ENCODE data around the gene SND1.

SND1 gene

DNA sequence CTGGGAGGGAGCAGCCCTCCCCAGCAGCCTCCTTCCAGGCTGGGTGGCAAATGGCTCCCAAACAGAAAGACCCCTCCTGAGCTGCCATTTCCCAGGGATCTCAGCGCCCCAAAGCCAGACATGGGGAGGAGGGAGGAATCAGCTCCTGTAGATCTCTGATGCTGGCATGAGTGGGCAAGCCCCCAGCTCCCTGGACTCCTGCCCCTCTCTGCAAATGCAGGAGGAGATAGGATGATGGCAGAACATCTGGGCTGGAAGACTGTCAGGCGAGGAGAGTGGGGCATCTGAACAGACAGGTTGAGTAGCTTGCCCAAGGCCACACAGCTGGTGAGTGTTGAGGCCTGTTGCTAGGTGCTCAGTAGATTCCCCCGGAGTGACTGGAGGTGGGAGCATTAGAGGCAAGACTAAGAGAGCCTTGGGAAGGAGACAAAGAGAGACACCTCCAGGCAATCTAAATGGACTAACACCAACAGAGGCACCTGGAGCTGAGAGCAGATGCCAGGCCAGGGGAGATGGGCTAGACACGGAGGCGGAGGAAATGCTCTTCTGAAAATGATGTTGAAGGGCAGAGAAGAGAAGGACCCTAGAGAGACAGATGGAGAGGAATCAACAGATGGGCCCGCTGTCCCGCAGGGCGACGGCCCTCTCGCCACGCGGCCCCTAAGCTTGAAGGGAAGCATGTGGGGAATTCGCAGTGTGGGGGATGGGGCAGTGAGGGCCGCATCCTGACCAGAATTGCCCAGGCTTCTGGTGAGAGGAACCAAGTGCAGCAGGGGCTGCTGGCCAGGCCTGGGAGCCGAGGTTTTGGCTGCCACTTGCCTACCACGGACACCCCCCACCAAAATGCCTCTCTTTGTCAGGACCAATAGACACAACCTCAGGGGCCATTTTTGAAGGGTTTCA lies 464.1 kb downstream of the SND1 start:
- H3F3A ChIP-seq (ENCODE audit: insufficient read depth, low read length), result no peaks in the 10 kb centered on the region
- H3K36me3 ChIP-seq (ENCODE audit: insufficient read depth, low read length), result no peaks in the 10 kb centered on the region
- H3K4me1 ChIP-seq (ENCODE audit: insufficient read depth, low read length, severe bottlenecking), result peaks cover 33% of the 10 kb centered on the region
- H3K4me3 ChIP-seq (ENCODE audit: low read depth, low read length, poor library complexity, severe bottlenecking), result no peak overlapping the region
- H4K20me1 ChIP-seq (ENCODE audit: insufficient read depth, low read length), result no peaks in the 10 kb centered on the region
- no peak overlapping the region for H3K4me2 ChIP-seq (ENCODE audit: low read length)
- TF ChIP-seq, protein P1, sequence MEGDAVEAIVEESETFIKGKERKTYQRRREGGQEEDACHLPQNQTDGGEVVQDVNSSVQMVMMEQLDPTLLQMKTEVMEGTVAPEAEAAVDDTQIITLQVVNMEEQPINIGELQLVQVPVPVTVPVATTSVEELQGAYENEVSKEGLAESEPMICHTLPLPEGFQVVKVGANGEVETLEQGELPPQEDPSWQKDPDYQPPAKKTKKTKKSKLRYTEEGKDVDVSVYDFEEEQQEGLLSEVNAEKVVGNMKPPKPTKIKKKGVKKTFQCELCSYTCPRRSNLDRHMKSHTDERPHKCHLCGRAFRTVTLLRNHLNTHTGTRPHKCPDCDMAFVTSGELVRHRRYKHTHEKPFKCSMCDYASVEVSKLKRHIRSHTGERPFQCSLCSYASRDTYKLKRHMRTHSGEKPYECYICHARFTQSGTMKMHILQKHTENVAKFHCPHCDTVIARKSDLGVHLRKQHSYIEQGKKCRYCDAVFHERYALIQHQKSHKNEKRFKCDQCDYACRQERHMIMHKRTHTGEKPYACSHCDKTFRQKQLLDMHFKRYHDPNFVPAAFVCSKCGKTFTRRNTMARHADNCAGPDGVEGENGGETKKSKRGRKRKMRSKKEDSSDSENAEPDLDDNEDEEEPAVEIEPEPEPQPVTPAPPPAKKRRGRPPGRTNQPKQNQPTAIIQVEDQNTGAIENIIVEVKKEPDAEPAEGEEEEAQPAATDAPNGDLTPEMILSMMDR (IDR thresholded peaks at IDR 0.05; ENCODE audit: low read length), result no peak
- TF ChIP-seq EZH2 (IDR thresholded peaks at IDR 0.05; ENCODE audit: borderline replicate concordance, low read length), result no peak
- H2AFZ ChIP-seq (ENCODE audit: low read length), result no peak overlapping the region
- H3K9me3 ChIP-seq (ENCODE audit: low read length), result no peaks in the 10 kb centered on the region
- H3K79me2 ChIP-seq (ENCODE audit: insufficient read depth, low read length), result no peaks in the 10 kb centered on the region
- no peak overlapping the region for H3K27ac ChIP-seq (ENCODE audit: low read depth, low read length, poor library complexity, severe bottlenecking)
- H3K9ac ChIP-seq (ENCODE audit: low read length), result no peak overlapping the region
- H3K27me3 ChIP-seq (ENCODE audit: insufficient read depth, low read length), result peaks cover 10% of the 10 kb centered on the region; the same call in 1 of the 2 replicates
- no peaks in the 10 kb centered on the region for H3K9me2 ChIP-seq (ENCODE audit: low read depth, low read length)

DNA sequence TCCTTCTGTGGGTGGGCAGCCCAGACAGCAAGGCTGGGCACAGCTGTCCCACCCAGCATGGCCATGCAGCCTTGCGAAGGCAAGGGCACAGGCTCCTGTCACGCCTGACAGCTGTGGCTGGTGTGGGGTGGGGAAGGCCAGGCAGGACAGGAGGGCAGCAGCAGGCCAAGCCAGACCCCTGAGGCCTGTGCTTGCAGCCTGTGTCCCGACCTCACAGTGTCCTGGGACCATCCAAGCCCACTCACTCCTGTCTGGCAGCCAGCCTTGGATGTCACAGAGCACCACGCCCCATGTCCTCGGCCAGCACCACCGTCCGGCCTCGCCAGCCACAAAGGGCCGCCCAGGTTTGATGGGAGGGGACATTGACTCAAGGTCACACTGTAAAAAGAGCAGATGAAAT lies 464.7 kb downstream of the SND1 start:
- Histone ChIP-seq H4K20me1 (ENCODE audit: insufficient read depth, low read length) (no peaks in the 10 kb centered on the region), H3K36me3 (ENCODE audit: insufficient read depth, low read length) (no peaks in the 10 kb centered on the region), H3K4me3 (ENCODE audit: low read depth, low read length, poor library complexity, severe bottlenecking) (no peak overlapping the region), H3K27ac (ENCODE audit: low read depth, low read length, poor library complexity, severe bottlenecking) (no peak overlapping the region), H2AFZ (ENCODE audit: low read length) (no peak overlapping the region), H3F3A (ENCODE audit: insufficient read depth, low read length) (no peaks in the 10 kb centered on the region), H3K4me1 (ENCODE audit: insufficient read depth, low read length, severe bottlenecking) (peaks cover 31% of the 10 kb centered on the region), H3K9ac (ENCODE audit: low read length) (no peak overlapping the region), H3K27me3 (ENCODE audit: insufficient read depth, low read length) (peaks cover 10% of the 10 kb centered on the region; the same call in 1 of the 2 replicates), H3K4me2 (ENCODE audit: low read length) (no peak overlapping the region), H3K9me2 (ENCODE audit: low read depth, low read length) (no peaks in the 10 kb centered on the region), H3K79me2 (ENCODE audit: insufficient read depth, low read length) (no peaks in the 10 kb centered on the region), H3K9me3 (ENCODE audit: low read length) (no peaks in the 10 kb centered on the region)
- no peak for TF ChIP-seq EZH2 (IDR thresholded peaks at IDR 0.05; ENCODE audit: borderline replicate concordance, low read length)
- TF ChIP-seq, protein P1 (IDR thresholded peaks at IDR 0.05; ENCODE audit: low read length), result no peak

DNA sequence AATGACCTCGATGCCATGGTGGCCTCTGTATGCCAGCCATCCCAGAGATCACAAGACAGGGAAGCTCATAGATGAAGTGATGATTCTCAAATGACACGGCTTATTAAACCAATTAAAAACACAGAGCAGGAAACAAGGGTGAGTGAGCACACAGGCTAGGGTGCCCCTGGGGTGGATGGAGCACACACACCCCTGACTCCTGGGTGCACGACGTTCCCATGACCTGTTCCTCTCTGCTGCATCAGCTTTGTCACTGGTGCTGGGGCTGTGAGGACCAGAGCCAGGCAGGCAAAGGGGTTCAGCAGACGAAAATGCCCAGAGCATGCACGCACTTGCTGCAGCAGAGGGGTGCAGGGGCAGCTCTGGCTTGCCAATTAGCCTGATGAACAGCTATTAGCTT lies 465.7 kb downstream of the SND1 start:
- Histone ChIP-seq H2AFZ (ENCODE audit: low read length) (no peak overlapping the region), H3K36me3 (ENCODE audit: insufficient read depth, low read length) (no peaks in the 10 kb centered on the region), H3F3A (ENCODE audit: insufficient read depth, low read length) (no peaks in the 10 kb centered on the region), H3K4me3 (ENCODE audit: low read depth, low read length, poor library complexity, severe bottlenecking) (no peak overlapping the region), H4K20me1 (ENCODE audit: insufficient read depth, low read length) (no peaks in the 10 kb centered on the region), H3K27me3 (ENCODE audit: insufficient read depth, low read length) (peaks cover 10% of the 10 kb centered on the region; the same call in 1 of the 2 replicates), H3K9ac (ENCODE audit: low read length) (no peak overlapping the region), H3K4me1 (ENCODE audit: insufficient read depth, low read length, severe bottlenecking) (peaks cover 24% of the 10 kb centered on the region), H3K79me2 (ENCODE audit: insufficient read depth, low read length) (no peaks in the 10 kb centered on the region), H3K4me2 (ENCODE audit: low read length) (no peak overlapping the region), H3K9me3 (ENCODE audit: low read length) (no peaks in the 10 kb centered on the region), H3K27ac (ENCODE audit: low read depth, low read length, poor library complexity, severe bottlenecking) (no peak overlapping the region), H3K9me2 (ENCODE audit: low read depth, low read length) (no peaks in the 10 kb centered on the region)
- TF ChIP-seq, protein P1 (IDR thresholded peaks at IDR 0.05; ENCODE audit: low read length), result no peak
- TF ChIP-seq EZH2 (IDR thresholded peaks at IDR 0.05; ENCODE audit: borderline replicate concordance, low read length), result no peak

All from OCI-LY1 (cell line).